ENCODE results near the gene SRSF5. TPM values are rescaled to one million over a fixed set of nuclear protein-coding genes. Genes with fewer than 3 reads are reported as not detected.

The SRSF5 gene
- total RNA-seq, 1 donor from 2014 or later: 288 TPM

GRCh38 chr14:69769623-69770022 lies 2.7 kb downstream of the SRSF5 start:
- DNase-seq (ENCODE audit: low spot score): no peak

GRCh38 chr14:69770559-69770958 lies 3.6 kb downstream of the SRSF5 start:
- no peak for DNase-seq (ENCODE audit: low spot score)

GRCh38 chr14:69771136-69771535 lies 4.2 kb downstream of the SRSF5 start:
- no peak for DNase-seq (ENCODE audit: low spot score)

- DNase-seq (ENCODE audit: low spot score): no peak
Observed at GRCh38 chr14:69772082-69773017, 5.4 kb downstream of the SRSF5 start.

GRCh38 chr14:69773571-69774276 lies 6.8 kb downstream of the SRSF5 start:
- no peak for DNase-seq (ENCODE audit: low spot score)

- no peak for DNase-seq (ENCODE audit: low spot score)
Observed at GRCh38 chr14:69775012-69775411, 8.1 kb downstream of the SRSF5 start.

- no peak for DNase-seq (ENCODE audit: low spot score)
Observed at GRCh38 chr14:69776875-69777453, 10.0 kb downstream of the SRSF5 start.

GRCh38 chr14:69779088-69779487 lies 12.1 kb downstream of the SRSF5 start:
- no peak for DNase-seq (ENCODE audit: low spot score)

- DNase-seq (ENCODE audit: low spot score): no peak
Observed at GRCh38 chr14:69780092-69780491, 13.2 kb downstream of the SRSF5 start.

- DNase-seq (ENCODE audit: low spot score): no peak
Observed at GRCh38 chr14:69780952-69781351, 14.0 kb downstream of the SRSF5 start.

GRCh38 chr14:69784942-69785341 lies 18.0 kb downstream of the SRSF5 start:
- no peak for DNase-seq (ENCODE audit: low spot score)

- no peak for DNase-seq (ENCODE audit: low spot score)
Observed at GRCh38 chr14:69786603-69787002, 19.7 kb downstream of the SRSF5 start.

- DNase-seq (ENCODE audit: low spot score): no peak
Observed at GRCh38 chr14:69789118-69789640, 22.2 kb downstream of the SRSF5 start.

GRCh38 chr14:69792887-69793421 lies 26.0 kb downstream of the SRSF5 start:
- DNase-seq (ENCODE audit: low spot score): no peak

- DNase-seq (ENCODE audit: low spot score): no peak
Observed at GRCh38 chr14:69794791-69795190, 27.8 kb downstream of the SRSF5 start.

- no peak for DNase-seq (ENCODE audit: low spot score)
Observed at GRCh38 chr14:69795691-69796090, 28.7 kb downstream of the SRSF5 start.

GRCh38 chr14:69796797-69797500 lies 30.0 kb downstream of the SRSF5 start, which contains the start of gene SLC10A1:
TSS of gene SLC10A1 (minus strand) at chr14:69797241. CDS start at chr14:69797155, 86 bp downstream.
- no peak for DNase-seq (ENCODE audit: low spot score)

GRCh38 chr14:69797573-69798338 lies 30.8 kb downstream of the SRSF5 start:
- no peak for DNase-seq (ENCODE audit: low spot score)

GRCh38 chr14:69798339-69798735 lies 31.4 kb downstream of the SRSF5 start:
- DNase-seq (ENCODE audit: low spot score): no peak

- DNase-seq (ENCODE audit: low spot score): no peak
Observed at GRCh38 chr14:69803753-69804152, 36.8 kb downstream of the SRSF5 start.
